HepG2 (cell line): ENCODE data around the gene TRIM7. TPM values are rescaled to one million over a fixed set of nuclear protein-coding genes. Genes with fewer than 3 reads are reported as not detected.

ENCODE experiments used
- ATF7-NPFF ChIP-seq: sonication (generic); formaldehyde crosslinking; IDR thresholded peaks from 2 replicates; pipeline ENCODE4 v1.8.1; 2023; ENCODE audit warnings: mild to moderate bottlenecking, low read depth, missing genetic modification reagents, moderate library complexity
- ERF ChIP-seq: IDR thresholded peaks from 2 replicates; pipeline ENCODE4 v1.6.1; 2018; ENCODE audit warnings: missing biosample characterization, missing genetic modification reagents
- HNRNPK ChIP-seq: fragments of 200-400 bp; formaldehyde crosslinking; IDR thresholded peaks from 2 replicates; pipeline ENCODE4 v1.6.1; 2018; ENCODE audit warnings: low read length, low read depth, moderate library complexity, mild to moderate bottlenecking; ENCODE audit not compliant: poor library complexity, severe bottlenecking
- JUNB ChIP-seq: sonication (generic); formaldehyde crosslinking; IDR thresholded peaks from 2 replicates; pipeline ENCODE4 v1.8.0; 2022; ENCODE audit warnings: missing genetic modification reagents, mild to moderate bottlenecking, borderline replicate concordance
- KDM2A ChIP-seq: sonication (generic); formaldehyde crosslinking; IDR thresholded peaks from 2 replicates; pipeline ENCODE4 v1.4.0; 2020; ENCODE audit warnings: low read depth, missing genetic modification reagents, borderline replicate concordance
- KMT2A ChIP-seq: sonication (generic); formaldehyde crosslinking; IDR thresholded peaks from 2 replicates; pipeline ENCODE4 v1.4.0; 2020; ENCODE audit warnings: missing genetic modification reagents
- LBX2 ChIP-seq: sonication (generic); formaldehyde crosslinking; IDR thresholded peaks from 2 replicates; pipeline ENCODE4 v1.5.0; 2020; ENCODE audit warnings: missing genetic modification reagents, mild to moderate bottlenecking, borderline replicate concordance
- MAF1 ChIP-seq: sonication (generic); formaldehyde crosslinking; IDR thresholded peaks from 2 replicates; pipeline ENCODE4 v1.5.0; 2020; ENCODE audit warnings: missing genetic modification reagents, borderline replicate concordance
- MAFF ChIP-seq: IDR thresholded peaks from 2 replicates; pipeline ENCODE4 v1.6.1; 2011; ENCODE audit warnings: low read depth, low read length, improper control_type of control experiment
- NFYB ChIP-seq: sonication (generic); formaldehyde crosslinking; IDR thresholded peaks from 2 replicates; pipeline ENCODE4 v1.4.0; 2020; ENCODE audit warnings: missing genetic modification reagents
- NR1H2 ChIP-seq: sonication (generic); formaldehyde crosslinking; IDR thresholded peaks from 2 replicates; pipeline ENCODE4 v1.8.1; 2022; ENCODE audit warnings: low read depth, missing genetic modification reagents, borderline replicate concordance
- ONECUT2 ChIP-seq: sonication (generic); formaldehyde crosslinking; IDR thresholded peaks from 2 replicates; pipeline ENCODE4 v1.4.0; 2020; ENCODE audit warnings: missing genetic modification reagents
- RERE ChIP-seq: IDR thresholded peaks from 2 replicates; pipeline ENCODE4 v1.6.1; 2016; ENCODE audit warnings: low read depth, missing genetic modification reagents, missing compliant biosample characterization
- SAP130 ChIP-seq: IDR thresholded peaks from 2 replicates; pipeline ENCODE4 v1.6.1; 2016; ENCODE audit warnings: low read depth
- ZFP91 ChIP-seq: sonication (generic); formaldehyde crosslinking; IDR thresholded peaks from 2 replicates; pipeline ENCODE4 v1.9.0; 2022; ENCODE audit warnings: missing genetic modification reagents, mild to moderate bottlenecking, borderline replicate concordance
- ZNF33B ChIP-seq: sonication (generic); formaldehyde crosslinking; IDR thresholded peaks from 2 replicates; pipeline ENCODE4 v1.5.1; 2020; ENCODE audit warnings: mild to moderate bottlenecking, missing genetic modification reagents
- ZNF350 ChIP-seq: sonication (generic); formaldehyde crosslinking; IDR thresholded peaks from 2 replicates; pipeline ENCODE4 v1.4.0; 2020; ENCODE audit warnings: mild to moderate bottlenecking, low read depth, missing genetic modification reagents, borderline replicate concordance
- ZSCAN30 ChIP-seq: sonication (generic); formaldehyde crosslinking; IDR thresholded peaks from 2 replicates; pipeline ENCODE4 v1.5.0; 2020; ENCODE audit warnings: mild to moderate bottlenecking, missing genetic modification reagents
- polyA plus RNA-seq, 8 experiments: library from polyadenylated mRNA; depleted of rRNA in 3 of 8; stranded (reverse) in 7 of 8; unstranded in 1 of 8; fragments of >200 nt; fragmentation: Illumina TruSeq in 4 of 8; extraction: Trizol in 4 of 8; gene quantifications; 2 replicates each; pipeline versions ENCODE4 v1.2.1 to v1.2.3, GENCODE V29; 2011 to 2016; ENCODE audit warnings: low read depth in 4 of 8, missing spikeins in 1 of 8, mixed read lengths in 1 of 8; ENCODE audit not compliant: insufficient read depth in 1 of 8
- total RNA-seq, 5 experiments: library from RNA; depleted of rRNA; stranded (reverse); fragments of >200 nt; fragmentation: Illumina TruSeq; extraction: Trizol; gene quantifications; 2 replicates each; pipeline ENCODE4 v1.2.3, GENCODE V29; 2016; ENCODE audit warnings: low read depth in 1 of 5

TRIM7 gene
- total and polyA plus RNA-seq, 2 of the 13 experiments (the other 11 are each of a cell fraction or from before 2014, with no cell fraction given): 0.13 TPM; not detected in 1

DNA sequence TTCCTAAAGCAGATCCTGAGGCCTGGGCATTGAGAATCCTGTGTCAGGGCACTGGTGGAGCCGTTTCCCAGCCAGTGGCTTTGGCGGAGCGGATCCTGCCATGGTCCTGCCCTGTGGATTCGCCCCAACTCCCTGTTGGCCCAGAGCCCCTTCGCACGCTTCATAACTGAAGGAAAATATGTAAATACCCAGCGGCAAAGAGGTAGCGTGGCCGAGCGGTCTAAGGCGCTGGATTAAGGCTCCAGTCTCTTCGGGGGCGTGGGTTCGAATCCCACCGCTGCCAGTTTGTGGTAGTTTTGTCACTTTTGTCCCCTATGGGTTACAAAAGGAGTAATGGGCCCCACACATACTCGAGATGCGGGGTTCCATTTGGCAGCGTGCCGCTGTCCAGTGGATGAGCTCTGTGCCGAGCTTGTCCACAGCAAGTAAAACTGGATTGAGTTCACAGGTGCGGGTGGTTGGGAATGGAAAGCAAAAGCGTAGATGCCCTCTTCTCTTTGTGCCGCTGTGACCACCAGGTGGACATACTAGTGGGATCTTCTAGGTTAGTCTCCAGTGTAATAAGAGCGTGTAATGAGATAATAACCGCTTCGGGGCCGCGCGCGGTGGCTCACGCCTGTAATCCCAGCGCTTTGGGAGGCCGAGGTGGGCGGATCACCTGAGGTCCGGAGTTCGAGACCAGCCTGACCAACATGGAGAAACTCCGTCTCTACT is 17.3 kb downstream of the TRIM7 start (continued):
- no peak for TF ChIP-seq HNRNPK
- no peak for TF ChIP-seq NR1H2 (CRISPR knock-in tag)
- TF ChIP-seq SAP130 (CRISPR knock-in tag): peak; percentile 45
- TF ChIP-seq ZNF350 (CRISPR knock-in tag): no peak; the same call in none of the 2 replicates
- peak; percentile 53 for TF ChIP-seq RERE (CRISPR knock-in tag)
- TF ChIP-seq ERF (CRISPR knock-in tag): peak; percentile 44; the same call in 1 of the 2 replicates
- TF ChIP-seq JUNB (CRISPR knock-in tag): no peak
- TF ChIP-seq NFYB (CRISPR knock-in tag): no peak
- TF ChIP-seq ATF7-NPFF (CRISPR knock-in tag): no peak
- TF ChIP-seq MAF1 (CRISPR knock-in tag): peak; percentile 97
- TF ChIP-seq KMT2A (CRISPR knock-in tag): peak; percentile 57; the same call in 1 of the 2 replicates
- TF ChIP-seq ZFP91: peak; percentile 52; the same call in 1 of the 2 replicates
- 0 out of 2 replicates have a peak, but pooled peaks have one; percentile 41 for TF ChIP-seq ZNF33B (CRISPR knock-in tag)
- no peak for TF ChIP-seq MAFF
- no peak for TF ChIP-seq ONECUT2 (CRISPR knock-in tag)
- TF ChIP-seq KDM2A: peak; percentile 78
- no peak for TF ChIP-seq ZSCAN30 (CRISPR knock-in tag)
- 0 out of 2 replicates have a peak, but pooled peaks have one; percentile 61 for TF ChIP-seq LBX2 (CRISPR knock-in tag)
